ENCODE results near the gene DYNLT2. TPM values are rescaled to one million over a fixed set of nuclear protein-coding genes. Genes with fewer than 3 reads are reported as not detected.

The DYNLT2 gene
- 0.58 and 2.0 TPM in 2 replicates for total RNA-seq

GRCh38 chr6:169751242-169752073, at the start of gene DYNLT2, which contains the start of gene ERMARD:
DYNLT2 (minus strand) TSS chr6:169751572; CDS start chr6:169751458, 114 bp downstream.
ERMARD (plus strand) TSS chr6:169751622; CDS start chr6:169751658, 36 bp downstream.

GRCh38 chr6:169724494-169725124, 26.8 kb downstream of the DYNLT2 start, which contains the start of gene PHF10:
PHF10 (minus strand) TSS chr6:169724500; CDS start chr6:169723931, 569 bp downstream.

GRCh38 chr6:169701954-169702839, 49.2 kb downstream of the DYNLT2 start, which contains the start of the genes C6orf120 and WDR27:
C6orf120 (plus strand) TSS chr6:169702126; CDS start chr6:169702460, 334 bp downstream.
WDR27 (minus strand) TSS chr6:169702029; CDS start chr6:169689005, 13,024 bp downstream.

Other genes with a start within 250 kb of the DYNLT2 start
- 13.8 and 17.4 TPM in 2 replicates for gene WDR27, start 49.5 kb downstream of the DYNLT2 start, total RNA-seq
- 44.7 and 44.8 TPM in 2 replicates for gene C6orf120, start 49.4 kb downstream of the DYNLT2 start, total RNA-seq
- 16.5 and 25.1 TPM in 2 replicates for gene PHF10, start 27.1 kb downstream of the DYNLT2 start, total RNA-seq
- gene ERMARD, start 50 bp upstream of the DYNLT2 start, total RNA-seq = 15.5 and 17.2 TPM in 2 replicates